GM19351 (cell line): ENCODE measurements around the gene FSD2.
"Not testable (repeated sequence)": the region's sequence is repeated elsewhere in the genome, so short reads cannot be mapped to it uniquely, and the experiment has no call there.

Experiments
- ATAC-seq: cut with Tn5 transposase; IDR thresholded peaks from one replicate; pipeline ENCODE4 v1.9.1; 2021; ENCODE audit warnings: mild to moderate bottlenecking, moderate library complexity; ENCODE audit not compliant: unreplicated experiment

The FSD2 gene

DNA sequence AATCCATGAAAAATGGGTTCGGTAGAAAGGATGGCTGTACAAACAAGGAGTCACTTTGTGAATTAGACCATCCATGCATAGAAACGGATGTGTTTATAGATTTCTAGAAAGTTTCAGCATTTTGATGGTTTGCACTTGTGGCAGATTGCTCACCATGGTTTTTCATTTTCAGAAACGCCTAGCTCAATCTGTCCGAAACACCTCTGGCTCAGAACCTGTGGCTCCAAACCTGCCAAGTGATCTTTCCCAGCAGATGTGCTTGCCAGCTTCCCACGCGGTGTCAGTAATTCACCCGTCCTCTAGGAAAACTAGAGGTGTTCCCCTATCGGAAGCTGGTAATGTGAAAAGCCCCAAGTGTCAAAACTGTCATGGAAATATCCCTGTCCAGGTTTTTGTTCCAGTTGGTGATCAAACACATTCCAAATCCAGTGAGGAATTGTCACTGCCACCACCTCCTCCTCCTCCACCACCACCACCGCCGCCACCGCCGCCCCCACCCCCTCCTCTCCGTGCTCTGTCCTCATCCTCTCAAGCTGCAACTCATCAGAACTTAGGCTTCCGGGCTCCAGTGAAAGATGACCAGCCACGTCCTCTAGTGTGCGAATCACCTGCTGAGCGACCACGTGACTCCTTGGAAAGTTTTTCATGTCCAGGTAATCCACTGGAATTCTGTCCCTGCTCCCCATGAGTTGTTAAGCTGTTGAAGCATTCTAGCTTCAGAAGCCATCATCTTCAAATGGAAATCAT is 24.7 kb upstream of the FSD2 start:
- ATAC-seq = no peak

DNA sequence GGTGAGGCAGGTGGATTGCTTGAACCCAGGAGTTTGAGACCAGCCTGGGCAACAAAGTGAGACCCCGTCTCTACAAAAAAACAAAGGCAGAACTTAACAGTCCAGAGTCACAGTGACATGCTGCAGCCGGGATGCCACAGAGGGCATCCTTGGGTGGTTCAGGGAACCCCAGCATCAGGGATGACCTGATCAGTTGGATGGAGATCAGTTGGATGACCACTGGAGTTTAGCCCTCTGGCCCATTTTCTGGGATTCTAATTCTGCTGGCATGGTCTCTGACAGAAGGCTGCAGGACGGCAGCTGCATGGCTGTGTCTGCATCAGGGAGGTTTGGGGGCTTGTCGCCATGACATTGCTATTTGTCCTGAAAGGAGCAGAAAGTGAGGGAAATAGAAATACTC is 23.4 kb upstream of the FSD2 start:
- ATAC-seq = no peak

DNA sequence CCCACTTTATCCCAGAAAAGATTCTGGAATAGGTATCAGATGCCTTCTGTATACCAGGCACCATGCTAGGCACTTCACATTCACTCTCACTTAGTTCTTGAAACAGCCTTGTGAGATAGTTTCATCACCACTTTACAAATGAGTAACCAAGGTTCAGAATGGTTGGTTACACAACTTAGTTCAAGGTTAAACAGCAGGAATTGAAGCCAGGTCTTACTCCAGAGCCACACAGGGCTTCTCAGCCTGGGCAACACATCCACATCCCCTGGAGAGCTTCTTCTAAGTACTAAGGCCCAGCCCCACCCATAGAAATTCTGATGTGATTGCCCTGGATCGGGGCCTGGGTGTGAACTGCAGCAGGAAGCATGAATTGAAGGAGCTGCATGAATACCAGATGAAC is 22.2 kb upstream of the FSD2 start:
- ATAC-seq = no peak

- ATAC-seq = no peak
Observed at GRCh38 chr15:82823049-82823448, 17.2 kb upstream of the FSD2 start.

DNA sequence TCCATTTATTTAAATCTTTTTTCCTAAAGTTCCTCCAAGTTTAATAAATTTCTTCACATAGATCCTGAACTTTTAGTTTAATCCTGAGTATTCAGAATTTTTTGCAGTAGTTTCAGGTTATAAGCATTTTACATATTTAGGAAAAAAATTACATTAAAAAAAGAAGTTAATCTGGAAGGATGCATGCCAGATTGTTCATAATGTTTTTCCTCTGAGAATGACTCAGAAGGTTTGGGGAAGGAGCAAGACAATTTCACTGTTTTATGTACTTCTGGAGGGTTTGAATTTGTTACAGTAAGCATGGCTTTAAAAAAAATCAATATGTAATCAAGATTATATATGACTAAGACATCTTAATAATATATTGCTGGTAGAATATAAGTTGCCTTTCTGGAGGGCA is 16.0 kb upstream of the FSD2 start:
- not testable (repeated sequence) for ATAC-seq

GRCh38 chr15:82821396-82821795 is 15.5 kb upstream of the FSD2 start:
- not testable (repeated sequence) for ATAC-seq

DNA sequence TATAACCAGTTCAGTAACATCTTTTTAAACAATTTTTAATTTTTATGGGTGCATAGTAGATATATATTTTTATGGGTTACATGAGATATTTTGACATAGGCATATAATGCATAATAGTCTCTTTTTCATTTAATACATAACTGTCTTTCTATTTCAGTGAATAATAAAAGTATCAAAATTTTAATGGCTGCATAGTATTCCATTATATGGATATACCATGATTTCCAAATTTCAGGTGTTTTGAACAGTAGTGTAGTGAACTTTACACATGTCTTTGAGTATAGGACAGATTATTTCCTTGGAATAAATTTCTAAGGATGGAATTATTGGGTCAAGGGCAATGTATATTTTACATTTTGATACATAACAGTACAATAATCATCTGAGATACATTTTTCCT is 14.3 kb upstream of the FSD2 start:
- no peak for ATAC-seq

DNA sequence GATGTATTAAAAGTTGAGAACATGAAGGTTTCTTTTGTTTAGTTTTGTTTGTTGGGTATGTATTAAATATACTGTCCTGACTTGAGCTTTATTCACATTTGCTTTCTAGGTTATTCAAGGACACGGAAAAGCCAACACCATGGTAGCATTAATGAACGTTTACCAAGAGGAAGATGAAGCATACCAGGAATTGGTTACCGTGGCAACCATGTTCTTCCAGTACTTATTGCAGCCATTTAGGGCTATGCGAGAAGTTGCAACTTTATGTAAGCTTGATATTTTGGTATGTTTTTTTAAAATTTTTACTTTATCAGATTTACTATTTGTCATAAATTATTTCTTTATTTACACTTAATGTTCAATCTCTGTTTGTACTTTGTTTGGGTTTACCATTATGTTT is 7.1 kb upstream of the FSD2 start:
- no peak for ATAC-seq

- no peak for ATAC-seq
Observed at GRCh38 chr15:82810890-82811426, 5.1 kb upstream of the FSD2 start.

- ATAC-seq = peak; percentile 15
Observed at GRCh38 chr15:82810061-82810889, 4.4 kb upstream of the FSD2 start.

GRCh38 chr15:82809308-82810060 is 3.6 kb upstream of the FSD2 start, which contains the start of gene WHAMM:
TSS of gene WHAMM (plus strand) at chr15:82809628. CDS start at chr15:82809727, 99 bp downstream.
- peak; percentile 79 for ATAC-seq

GRCh38 chr15:82808634-82809041 is 2.8 kb upstream of the FSD2 start:
- no peak for ATAC-seq

DNA sequence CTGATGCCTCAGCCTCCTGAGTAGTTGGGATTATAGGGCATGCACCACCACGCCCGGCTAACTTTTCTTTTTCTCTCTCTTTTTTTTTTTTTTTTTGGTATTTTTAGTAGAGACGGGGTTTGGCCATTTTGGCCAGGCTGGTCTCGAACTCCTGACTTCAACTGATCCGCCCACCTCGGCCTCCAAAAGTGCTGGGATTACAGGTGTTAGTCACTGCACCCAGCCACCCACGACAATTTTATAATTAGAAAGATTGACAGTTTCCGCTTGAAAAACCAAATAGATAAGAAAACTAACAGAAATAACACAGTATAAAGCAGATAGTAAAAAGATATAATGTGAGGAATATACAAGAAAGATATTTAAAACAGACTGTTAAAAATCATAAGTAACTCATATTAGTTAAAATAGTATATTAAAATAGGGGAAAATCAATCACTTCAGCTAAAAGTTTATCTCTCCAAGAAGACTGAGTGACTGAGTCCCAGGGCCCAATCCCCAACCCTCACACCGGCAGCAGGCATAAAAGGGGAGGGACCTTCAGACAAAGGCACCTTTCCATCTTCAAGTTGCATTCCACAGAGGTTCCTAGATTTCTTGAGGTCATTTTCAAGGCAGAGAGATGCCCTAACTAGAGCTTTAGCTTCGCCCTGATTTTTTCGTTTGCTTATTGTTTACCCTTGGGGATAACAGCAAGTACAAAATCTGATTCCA is 2.2 kb upstream of the FSD2 start:
- no peak for ATAC-seq

GRCh38 chr15:82804575-82804949 is 1.3 kb downstream of the FSD2 start:
- ATAC-seq = no peak

DNA sequence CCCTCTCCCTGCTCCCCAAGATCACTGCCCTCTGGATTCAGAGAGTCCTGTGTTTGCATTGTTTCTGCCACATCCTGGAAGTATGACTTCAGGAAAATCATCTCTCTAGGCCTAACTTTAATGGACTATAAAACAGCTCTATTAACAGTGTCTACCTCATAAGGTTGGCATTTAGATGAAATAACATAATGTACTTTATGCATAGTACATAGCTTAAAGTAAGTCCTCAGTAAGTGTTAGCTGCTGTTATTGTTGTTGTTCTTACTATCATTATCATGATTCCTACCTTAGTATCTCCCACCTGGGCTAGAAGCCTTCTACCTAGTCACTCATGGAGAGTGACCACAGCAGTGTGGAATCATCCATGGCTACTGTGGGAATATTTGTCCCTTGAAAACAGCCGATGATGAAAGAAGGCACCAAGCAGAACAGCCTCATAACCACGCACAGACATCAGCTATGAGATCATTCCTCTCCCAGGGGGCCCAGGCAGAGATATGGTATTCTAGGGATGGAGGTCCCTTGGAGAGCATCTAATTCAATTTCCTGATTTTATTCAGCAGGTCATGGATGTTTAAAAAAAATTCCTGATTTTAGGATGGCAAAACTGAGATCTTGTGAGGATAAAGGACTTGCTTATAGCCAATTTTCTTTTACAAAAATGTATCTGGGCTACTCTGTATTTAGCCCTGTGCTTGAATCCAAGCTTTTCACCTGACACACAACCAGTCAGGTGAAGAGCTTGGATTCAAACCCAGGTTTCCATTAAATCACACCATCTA is 1.9 kb downstream of the FSD2 start:
- no peak for ATAC-seq

- no peak for ATAC-seq
Observed at GRCh38 chr15:82802497-82802896, 3.4 kb downstream of the FSD2 start.

DNA sequence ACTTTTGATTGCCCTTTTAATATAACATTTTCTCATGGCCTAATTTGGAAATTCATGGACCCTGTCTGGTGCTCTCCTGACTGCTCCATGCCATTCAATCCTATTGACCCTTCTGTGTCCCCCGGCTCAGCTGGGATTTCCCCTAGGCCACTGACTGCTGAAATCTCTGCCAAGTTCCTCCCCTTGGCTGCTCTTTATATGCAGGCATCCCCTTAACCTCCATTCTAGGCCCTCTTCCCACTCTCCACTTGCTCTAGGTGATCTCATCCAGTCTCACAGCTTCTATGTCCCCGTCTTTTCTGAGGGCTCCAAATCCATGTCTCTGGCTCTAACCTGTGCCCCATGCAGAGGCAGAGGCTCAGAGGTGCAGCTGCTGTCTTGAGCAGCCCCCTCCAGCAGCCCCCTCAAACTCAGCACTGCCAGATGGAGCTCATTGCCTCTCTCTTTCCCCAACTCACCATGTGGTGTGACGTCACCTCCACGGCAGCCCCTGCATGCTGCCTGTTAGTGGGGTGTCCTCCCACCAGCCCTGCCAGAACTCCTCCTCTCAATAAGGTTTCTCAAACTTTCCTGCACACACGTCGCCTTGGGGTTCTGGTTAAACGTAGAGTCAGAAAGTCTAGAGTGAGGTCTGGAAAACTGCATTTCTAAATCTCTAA is 6.6 kb downstream of the FSD2 start:
- no peak for ATAC-seq

GRCh38 chr15:82798531-82799166 is 7.2 kb downstream of the FSD2 start:
- no peak for ATAC-seq

GRCh38 chr15:82798104-82798503 is 7.8 kb downstream of the FSD2 start:
- no peak for ATAC-seq
